Ishikawa (cell line): ENCODE results near the gene CAPZA3.

Experiments used
- CEBPB ChIP-seq: IDR thresholded peaks from 2 replicates; pipeline ENCODE4 v1.6.1; 2012
- CREB1 ChIP-seq: IDR thresholded peaks from 2 replicates; pipeline ENCODE4 v1.6.1; 2012; ENCODE audit warnings: low read depth
- EGR1 ChIP-seq: IDR thresholded peaks from 2 replicates; pipeline ENCODE4 v1.6.1; 2012
- EP300 ChIP-seq: IDR thresholded peaks from 2 replicates; pipeline ENCODE4 v1.6.1; 2012; ENCODE audit warnings: borderline replicate concordance
- FOXM1 ChIP-seq: IDR thresholded peaks from 2 replicates; pipeline ENCODE4 v1.6.1; 2012; ENCODE audit warnings: low read depth, borderline replicate concordance
- MAX ChIP-seq: IDR thresholded peaks from 2 replicates; pipeline ENCODE4 v1.6.1; 2012
- NFIC ChIP-seq: IDR thresholded peaks from 2 replicates; pipeline ENCODE4 v1.6.1; 2012
- RAD21 ChIP-seq: IDR thresholded peaks from 2 replicates; pipeline ENCODE4 v1.6.1; 2012; ENCODE audit warnings: low read depth
- REST ChIP-seq: IDR thresholded peaks from 2 replicates; pipeline ENCODE4 v1.6.1; 2012; ENCODE audit warnings: low read depth, mild to moderate bottlenecking
- TAF1 ChIP-seq: IDR thresholded peaks from 2 replicates; pipeline ENCODE4 v1.6.1; 2012; ENCODE audit warnings: low read depth, mild to moderate bottlenecking
- TCF12 ChIP-seq: IDR thresholded peaks from 2 replicates; pipeline ENCODE4 v1.6.1; 2012; ENCODE audit warnings: low read depth
- TEAD4 ChIP-seq: IDR thresholded peaks from 2 replicates; pipeline ENCODE4 v1.6.1; 2012
- USF1 ChIP-seq: IDR thresholded peaks from 2 replicates; pipeline ENCODE4 v1.6.1; 2012
- YY1 ChIP-seq: IDR thresholded peaks from 2 replicates; pipeline ENCODE4 v1.6.1; 2012; ENCODE audit warnings: low read depth
- ZBTB7A ChIP-seq: IDR thresholded peaks from 2 replicates; pipeline ENCODE4 v1.6.1; 2012; ENCODE audit warnings: low read depth

CAPZA3 gene

GRCh38 chr12:18737819-18738218 lies at the start of gene CAPZA3, which contains the start of gene PLCZ1:
TSS of gene CAPZA3 (plus strand) at chr12:18738119. CDS start at chr12:18738269, 150 bp downstream.
TSS of gene PLCZ1 (minus strand) at chr12:18738012. CDS start at chr12:18737371, 641 bp downstream.
- TF ChIP-seq TAF1 (no peak), TEAD4 (no peak), REST (no peak)

GRCh38 chr12:18689771-18690170 lies 48.1 kb upstream of the CAPZA3 start:
- no peak for TF ChIP-seq ZBTB7A
- no peak for TF ChIP-seq TEAD4
- TF ChIP-seq TAF1 = no peak
- TF ChIP-seq TCF12 = no peak
- no peak for TF ChIP-seq RAD21
- TF ChIP-seq EGR1 = no peak
- no peak for TF ChIP-seq NFIC
- no peak for TF ChIP-seq REST
- no peak for TF ChIP-seq YY1
- TF ChIP-seq CREB1 = no peak
- TF ChIP-seq EP300 = no peak
- no peak for TF ChIP-seq FOXM1
- TF ChIP-seq USF1 = no peak
- no peak for TF ChIP-seq MAX

GRCh38 chr12:18690653-18691052 lies 47.3 kb upstream of the CAPZA3 start:
- TF ChIP-seq MAX (no peak), RAD21 (no peak), CEBPB (no peak), CREB1 (no peak), FOXM1 (no peak), REST (no peak), TEAD4 (no peak), YY1 (no peak), NFIC (no peak), TAF1 (no peak)

- TF ChIP-seq RAD21 (no peak), CREB1 (no peak), MAX (no peak), FOXM1 (no peak), REST (no peak), TEAD4 (no peak), EGR1 (no peak), TCF12 (no peak), TAF1 (no peak), USF1 (no peak), EP300 (no peak), ZBTB7A (no peak), YY1 (no peak), NFIC (no peak), CEBPB (no peak)
These were observed 40.8 kb upstream of the CAPZA3 start for GRCh38 chr12:18696971-18697602.
